ENCODE data around the gene FER.

Gene FER

GRCh38 chr5:109195667-109196066 lies 448.0 kb downstream of the FER start:
- TF ChIP-seq, protein P1, sequence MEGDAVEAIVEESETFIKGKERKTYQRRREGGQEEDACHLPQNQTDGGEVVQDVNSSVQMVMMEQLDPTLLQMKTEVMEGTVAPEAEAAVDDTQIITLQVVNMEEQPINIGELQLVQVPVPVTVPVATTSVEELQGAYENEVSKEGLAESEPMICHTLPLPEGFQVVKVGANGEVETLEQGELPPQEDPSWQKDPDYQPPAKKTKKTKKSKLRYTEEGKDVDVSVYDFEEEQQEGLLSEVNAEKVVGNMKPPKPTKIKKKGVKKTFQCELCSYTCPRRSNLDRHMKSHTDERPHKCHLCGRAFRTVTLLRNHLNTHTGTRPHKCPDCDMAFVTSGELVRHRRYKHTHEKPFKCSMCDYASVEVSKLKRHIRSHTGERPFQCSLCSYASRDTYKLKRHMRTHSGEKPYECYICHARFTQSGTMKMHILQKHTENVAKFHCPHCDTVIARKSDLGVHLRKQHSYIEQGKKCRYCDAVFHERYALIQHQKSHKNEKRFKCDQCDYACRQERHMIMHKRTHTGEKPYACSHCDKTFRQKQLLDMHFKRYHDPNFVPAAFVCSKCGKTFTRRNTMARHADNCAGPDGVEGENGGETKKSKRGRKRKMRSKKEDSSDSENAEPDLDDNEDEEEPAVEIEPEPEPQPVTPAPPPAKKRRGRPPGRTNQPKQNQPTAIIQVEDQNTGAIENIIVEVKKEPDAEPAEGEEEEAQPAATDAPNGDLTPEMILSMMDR (IDR thresholded peaks at IDR 0.05; ENCODE audit: extremely low read depth, insufficient read depth, missing control alignments), result no peak
- in situ Hi-C loops (cut with MboI; ENCODE audit: low pct_unique_long_range_greater_than_20kb, low sequenced_read_pairs, unreplicated experiment), result no loop called here
- no peak for DNase-seq (ENCODE audit: low spot score)

DNA sequence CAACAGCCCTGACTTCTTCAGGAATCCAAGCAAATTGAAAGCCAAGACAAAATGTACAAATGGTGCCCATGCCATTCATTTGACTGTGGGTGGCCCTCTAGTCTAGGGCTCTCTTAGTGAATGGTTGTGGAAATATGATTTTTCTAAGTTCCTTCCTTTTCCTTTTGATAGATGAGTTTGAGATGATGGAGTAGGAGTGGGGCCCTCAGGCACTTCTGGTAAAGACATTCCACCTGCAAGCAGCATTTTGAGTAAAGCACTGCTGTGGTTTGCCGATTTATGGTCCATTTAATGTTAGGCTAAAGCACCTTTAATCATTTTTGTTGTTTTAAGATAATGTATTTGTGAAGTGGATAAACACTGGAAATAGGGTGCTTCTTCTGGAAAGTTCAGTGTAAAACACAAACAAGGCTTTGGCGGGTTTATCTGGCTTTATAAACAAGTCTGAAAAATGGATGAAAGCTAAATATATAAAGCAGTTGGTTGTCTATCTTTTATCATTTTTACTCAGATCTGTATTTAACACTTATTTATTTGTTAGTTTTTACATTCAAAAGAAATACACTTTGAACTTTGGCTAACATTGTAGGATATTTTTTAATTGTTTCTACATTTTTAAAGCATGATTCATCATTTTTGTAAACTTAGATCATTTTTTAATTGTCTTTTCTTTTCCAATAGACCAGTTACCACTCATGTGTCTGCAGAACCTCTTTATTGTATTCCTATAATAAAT lies 448.6 kb downstream of the FER start:
- TF ChIP-seq, protein P1 (IDR thresholded peaks at IDR 0.05; ENCODE audit: extremely low read depth, insufficient read depth, missing control alignments), result no peak
- in situ Hi-C loops (cut with MboI; ENCODE audit: low pct_unique_long_range_greater_than_20kb, low sequenced_read_pairs, unreplicated experiment), result no loop called here
- DNase-seq (ENCODE audit: low spot score), result no peak

GRCh38 chr5:109196823-109197160 lies 449.1 kb downstream of the FER start:
- in situ Hi-C loops (cut with MboI; ENCODE audit: low pct_unique_long_range_greater_than_20kb, low sequenced_read_pairs, unreplicated experiment), result no loop called here
- TF ChIP-seq, protein P1 (IDR thresholded peaks at IDR 0.05; ENCODE audit: extremely low read depth, insufficient read depth, missing control alignments), result no peak
- no peak for DNase-seq (ENCODE audit: low spot score)

- in situ Hi-C loops (cut with MboI; ENCODE audit: low pct_unique_long_range_greater_than_20kb, low sequenced_read_pairs, unreplicated experiment), result no loop called here
- DNase-seq (ENCODE audit: low spot score), result no peak
- TF ChIP-seq, protein P1 (IDR thresholded peaks at IDR 0.05; ENCODE audit: extremely low read depth, insufficient read depth, missing control alignments), result no peak
Observed at GRCh38 chr5:109199289-109199688, 451.6 kb downstream of the FER start.

GRCh38 chr5:109199799-109200620 lies 452.3 kb downstream of the FER start:
- TF ChIP-seq, protein P1 (IDR thresholded peaks at IDR 0.05; ENCODE audit: extremely low read depth, insufficient read depth, missing control alignments), result no peak
- in situ Hi-C loops (cut with MboI; ENCODE audit: low pct_unique_long_range_greater_than_20kb, low sequenced_read_pairs, unreplicated experiment), result no loop called here
- no peak for DNase-seq (ENCODE audit: low spot score)

DNA sequence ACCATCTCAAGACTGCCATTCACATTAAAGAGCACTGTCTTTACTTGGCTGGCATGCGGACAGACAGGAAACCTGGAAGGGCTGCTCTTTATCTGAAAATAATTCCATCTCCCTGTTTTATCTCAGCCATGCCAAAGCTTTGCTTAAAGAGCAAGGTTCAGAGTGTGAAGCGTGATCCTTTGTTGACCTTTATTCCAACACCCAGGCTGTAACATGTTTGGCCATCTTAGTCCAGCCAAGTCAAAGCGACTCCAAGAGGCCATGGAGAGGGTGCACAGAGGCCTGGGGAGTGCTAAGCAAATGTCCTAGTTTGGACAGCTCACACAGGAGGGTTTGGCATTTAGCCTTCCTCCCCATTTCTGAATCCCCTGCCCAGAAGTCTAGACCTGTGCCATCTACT lies 467.3 kb downstream of the FER start:
- TF ChIP-seq, protein P1 (IDR thresholded peaks at IDR 0.05; ENCODE audit: extremely low read depth, insufficient read depth, missing control alignments), result no peak
- in situ Hi-C loops (cut with MboI; ENCODE audit: low pct_unique_long_range_greater_than_20kb, low sequenced_read_pairs, unreplicated experiment), result no loop called here

More for the DNA sequence above, 467.3 kb downstream of the FER start:
- DNase-seq (ENCODE audit: low spot score), result no peak
